ENCODE results near the gene HEMK1.

- TF ChIP-seq CTCF (IDR thresholded peaks at IDR 0.05) = no peak
- TF ChIP-seq POLR2A (IDR thresholded peaks at IDR 0.05) = no peak
Measured at GRCh38 chr3:50577348-50577747, 8.0 kb downstream of the HEMK1 start.

Measured in suprapubic skin (tissue), 3 donors.